NOMO-1 treated with dmso at 0.1 percent for 144 hours (cell line): ENCODE results near the gene TMEM81.

ENCODE experiments used
- DNase-seq: peaks from one replicate; lab custom pipeline; 2025; ENCODE audit not compliant: unreplicated experiment; lab: John Stamatoyannopoulos, UW

The TMEM81 gene

DNA sequence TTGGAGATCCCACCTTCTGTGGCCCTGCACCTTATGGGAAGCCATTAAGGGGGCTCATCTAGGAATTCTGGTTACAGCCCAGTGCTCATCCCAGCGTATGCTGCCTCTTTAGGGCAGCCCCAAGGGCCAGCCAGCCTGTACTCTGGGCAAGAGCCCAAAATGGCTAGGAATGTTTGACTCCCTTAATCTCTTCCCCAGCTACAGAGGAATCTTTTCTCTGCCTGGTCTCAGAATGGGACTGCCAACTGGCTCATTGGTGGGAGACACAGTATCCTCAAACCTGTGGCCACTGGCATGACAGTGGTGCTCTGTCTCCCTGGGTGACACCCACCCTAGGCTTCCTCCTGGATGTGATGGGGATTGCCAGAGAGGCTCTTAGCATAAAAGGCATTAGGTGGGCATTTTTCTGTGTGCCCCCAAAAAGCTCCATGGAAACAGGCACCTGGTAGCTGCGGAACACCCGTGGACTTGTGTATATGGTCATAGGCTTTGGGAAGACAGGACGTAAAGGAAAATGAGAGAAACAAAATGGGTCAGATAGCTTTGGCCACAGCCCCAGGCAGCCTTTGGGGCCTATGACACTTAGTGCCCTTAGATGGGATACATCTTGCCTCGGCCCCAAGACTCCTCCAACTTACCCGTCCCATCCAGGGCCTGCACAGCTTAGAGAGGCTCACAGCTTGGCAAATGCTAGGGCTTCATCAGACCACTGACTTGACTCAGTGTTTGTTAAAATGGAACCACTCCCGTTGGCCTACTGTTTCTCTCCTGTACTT is 6.9 kb downstream of the TMEM81 start:
- no peak for DNase-seq

DNA sequence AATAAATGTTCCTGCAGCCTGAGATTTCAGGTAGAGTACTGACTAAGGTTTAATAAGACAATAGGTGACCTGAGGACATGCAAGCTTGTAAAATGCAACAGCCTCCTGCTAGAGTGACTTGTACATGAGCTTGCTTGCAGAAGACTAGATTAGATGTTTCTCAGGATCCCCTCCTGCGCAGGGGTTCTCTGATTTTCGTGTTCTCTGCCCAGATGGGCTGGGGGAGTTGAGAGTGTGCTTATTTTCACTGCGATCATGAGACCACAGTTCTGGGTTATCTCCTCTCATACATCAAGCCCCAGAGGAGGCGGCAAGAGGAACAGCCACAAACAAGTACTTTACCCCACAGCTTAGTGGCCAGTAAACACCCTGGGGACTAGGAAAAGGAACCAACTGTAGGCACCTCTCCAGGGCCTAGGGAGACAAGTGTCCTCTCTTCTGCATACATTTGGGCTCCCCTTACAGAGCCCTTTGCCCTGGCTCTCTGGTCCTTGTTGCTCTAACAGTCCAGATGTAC is 8.0 kb downstream of the TMEM81 start:
- DNase-seq, result no peak

GRCh38 chr1:205075642-205076155 is 8.6 kb downstream of the TMEM81 start:
- DNase-seq, result no peak

DNA sequence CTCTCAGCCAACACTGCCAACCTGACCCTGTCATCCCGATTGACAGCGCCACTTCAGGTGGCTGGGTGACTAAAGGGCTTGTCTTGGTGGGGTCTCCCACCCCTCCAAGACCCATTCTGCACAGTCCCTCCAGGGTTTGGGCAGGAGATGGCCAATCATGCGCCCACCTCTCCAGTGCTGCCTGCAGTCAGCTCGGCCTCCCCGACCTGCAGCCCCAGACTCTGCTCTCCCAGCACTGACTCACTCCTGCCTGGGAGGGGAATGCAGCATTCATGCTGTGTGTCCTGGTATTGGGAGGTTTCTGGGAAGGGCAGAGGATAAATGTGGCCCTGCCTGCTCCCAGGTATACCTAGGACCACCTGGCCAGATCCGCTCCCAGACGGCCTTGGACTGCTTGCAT is 9.7 kb downstream of the TMEM81 start:
- DNase-seq, result no peak

GRCh38 chr1:205074084-205074483 is 10.2 kb downstream of the TMEM81 start:
- no peak for DNase-seq

DNA sequence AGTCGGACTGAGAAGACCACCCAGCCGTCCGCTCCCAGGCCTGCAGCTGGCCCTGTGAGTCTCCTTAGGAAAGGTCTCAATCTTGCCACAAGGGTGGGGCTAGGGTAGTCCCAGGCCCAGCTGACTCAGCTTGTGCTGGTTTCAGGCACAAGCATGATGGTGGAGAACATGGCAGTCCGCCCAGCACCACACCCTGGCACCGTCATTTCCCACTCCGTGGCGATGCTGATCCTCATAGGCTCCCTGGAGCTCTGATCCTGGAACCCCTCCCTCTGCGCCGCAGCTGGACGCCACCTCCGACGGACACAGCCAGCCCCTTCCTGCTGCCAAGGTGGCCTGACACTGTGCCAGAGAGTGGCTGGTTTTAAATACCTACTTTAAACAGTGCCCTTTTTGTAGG is 10.7 kb downstream of the TMEM81 start:
- no peak for DNase-seq

DNA sequence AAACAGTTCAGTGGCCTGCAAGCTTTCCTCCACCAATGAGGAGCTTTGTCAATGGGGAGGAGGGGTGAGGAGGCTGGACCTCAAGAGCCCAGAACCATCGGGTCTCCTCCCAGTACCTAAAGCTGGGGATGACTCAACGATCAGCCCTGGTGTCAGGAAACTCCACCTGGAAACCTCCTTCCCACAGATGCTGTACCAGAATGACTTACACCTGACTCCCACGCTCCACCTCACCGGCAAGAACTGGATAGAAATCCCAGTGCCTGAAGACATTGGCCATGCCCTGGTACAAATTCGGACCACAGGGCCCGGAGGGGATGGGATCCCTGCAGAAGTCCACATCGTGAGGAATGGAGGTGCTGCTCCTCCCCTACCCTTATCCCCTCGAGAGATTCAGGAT is 11.4 kb downstream of the TMEM81 start:
- no peak for DNase-seq

- DNase-seq, result no peak
Measured at GRCh38 chr1:205072286-205072685, 12.0 kb downstream of the TMEM81 start.

DNA sequence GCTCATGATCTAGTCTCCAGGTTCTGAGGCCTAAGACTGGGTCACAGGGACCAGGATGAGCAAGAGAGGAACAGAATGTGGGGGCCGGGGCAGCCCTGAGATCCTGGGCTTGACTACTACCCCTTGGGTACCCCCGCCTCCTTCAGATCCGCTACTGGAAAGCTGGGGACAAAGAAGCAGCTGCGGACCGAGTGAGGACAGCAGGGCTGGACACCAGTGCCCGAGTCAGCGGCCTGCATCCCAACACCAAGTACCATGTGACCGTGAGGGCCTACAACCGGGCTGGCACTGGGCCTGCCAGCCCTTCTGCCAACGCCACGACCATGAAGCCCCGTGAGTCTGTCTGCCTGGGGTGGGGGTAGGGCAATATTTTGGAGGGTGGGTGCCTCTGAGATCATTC is 12.5 kb downstream of the TMEM81 start:
- DNase-seq, result no peak

GRCh38 chr1:205071028-205071409 is 13.2 kb downstream of the TMEM81 start:
- no peak for DNase-seq

GRCh38 chr1:205069371-205070125 is 14.7 kb downstream of the TMEM81 start:
- DNase-seq, result no peak

DNA sequence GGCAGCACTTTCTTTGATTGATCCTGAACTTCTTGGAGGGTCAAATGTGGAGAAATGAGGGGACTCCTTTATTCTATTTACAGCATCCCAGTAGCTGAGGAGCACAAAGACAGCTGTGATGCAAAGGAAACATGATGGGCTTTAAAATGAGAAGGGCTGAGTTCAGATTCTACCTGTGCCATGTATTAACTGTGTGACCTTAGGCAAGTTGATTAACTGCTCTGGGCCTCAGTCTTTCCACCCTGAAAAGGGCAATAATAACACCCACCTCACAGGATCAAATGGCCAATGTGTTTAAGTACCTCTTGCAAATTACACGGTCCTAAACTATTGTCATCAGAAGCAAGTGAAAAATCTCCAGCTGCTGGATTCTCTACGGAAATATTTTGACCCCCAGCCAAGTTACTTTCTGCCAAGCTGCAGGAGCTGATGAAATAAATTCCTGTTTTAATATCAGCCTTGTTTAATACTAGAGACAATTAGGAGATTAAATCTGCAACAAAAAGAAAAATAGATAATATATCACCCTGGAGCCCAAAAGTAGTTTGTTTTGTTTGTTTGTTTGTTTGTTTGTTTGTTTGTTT is 15.7 kb downstream of the TMEM81 start:
- DNase-seq, result no peak

- no peak for DNase-seq
Measured at GRCh38 chr1:205068001-205068400, 16.3 kb downstream of the TMEM81 start.

- no peak for DNase-seq
Measured at GRCh38 chr1:205067031-205067430, 17.2 kb downstream of the TMEM81 start.

- DNase-seq, result no peak
Measured at GRCh38 chr1:205066141-205066818, 18.0 kb downstream of the TMEM81 start.

- no peak for DNase-seq
Measured at GRCh38 chr1:205065666-205066065, 18.6 kb downstream of the TMEM81 start.

DNA sequence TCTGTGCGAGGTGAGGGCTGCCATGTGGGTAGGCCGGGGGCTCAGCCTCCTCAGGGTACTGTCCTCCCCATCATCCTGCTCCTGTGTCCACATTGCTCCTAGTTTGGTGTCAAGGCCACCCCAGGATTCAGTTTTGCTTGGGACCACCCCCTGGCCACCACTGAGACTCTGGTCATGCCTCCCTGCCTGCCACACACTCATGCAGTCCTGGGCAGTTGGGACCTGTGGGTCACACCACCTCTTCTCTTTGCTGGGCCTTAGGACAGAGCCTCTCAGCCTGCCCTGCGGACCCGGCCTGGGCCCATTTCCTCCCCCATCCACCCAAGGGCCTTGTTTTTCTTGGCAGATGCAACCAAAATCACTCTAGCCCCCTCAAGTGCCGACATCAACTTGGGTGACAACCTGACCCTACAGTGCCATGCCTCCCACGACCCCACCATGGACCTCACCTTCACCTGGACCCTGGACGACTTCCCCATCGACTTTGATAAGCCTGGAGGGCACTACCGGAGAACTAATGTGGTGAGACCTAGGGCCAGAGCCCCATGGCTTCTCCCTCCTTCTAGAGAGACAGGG is 19.4 kb downstream of the TMEM81 start:
- DNase-seq, result no peak

GRCh38 chr1:205064301-205064700 is 20.0 kb downstream of the TMEM81 start:
- DNase-seq, result no peak

GRCh38 chr1:205062895-205063294 is 21.4 kb downstream of the TMEM81 start:
- DNase-seq, result no peak

GRCh38 chr1:205062319-205062718 is 21.9 kb downstream of the TMEM81 start:
- DNase-seq, result no peak

- peak; percentile 25 for DNase-seq
Measured at GRCh38 chr1:205061665-205062069, 22.6 kb downstream of the TMEM81 start.
